PFSK-1 (cell line): ENCODE data around the gene MYO1G.

Source experiments
- FOXP2 ChIP-seq: optimal IDR thresholded peaks from 2 replicates; pipeline ENCODE3; 2011; ENCODE audit warnings: borderline replicate concordance, control low read depth, inconsistent platforms; ENCODE audit not compliant: insufficient read depth; ENCODE audit errors: extremely low read length, extremely low read depth
- POLR2AphosphoS5 ChIP-seq: IDR thresholded peaks from 2 replicates; pipeline ENCODE4 v1.6.1; 2012; ENCODE audit warnings: low read depth, mild to moderate bottlenecking, control low read depth, low read length, moderate library complexity
- SIN3A ChIP-seq: IDR thresholded peaks from 2 replicates; pipeline ENCODE4 v1.6.1; 2012; ENCODE audit warnings: mild to moderate bottlenecking, low read length, moderate library complexity, borderline replicate concordance; ENCODE audit not compliant: insufficient read depth
- TAF1 ChIP-seq: IDR thresholded peaks from 2 replicates; pipeline ENCODE4 v1.6.1; 2012; ENCODE audit warnings: low read length, control low read depth, borderline replicate concordance; ENCODE audit not compliant: insufficient read depth
- TF ChIP-seq, protein P1 (sequence below), 2 experiments: IDR thresholded peaks; 2 replicates each; pipeline versions ENCODE4 v1.6.1 to v1.8.0; 2011 to 2012; ENCODE audit warnings: low read depth in 2 of 2, low read length in 2 of 2, control low read depth in 1 of 2, inconsistent platforms in 1 of 2, mild to moderate bottlenecking in 1 of 2, moderate library complexity in 1 of 2; ENCODE audit not compliant: insufficient read depth in 1 of 2

MYO1G gene

GRCh38 chr7:44995555-44996493 is 17.0 kb upstream of the MYO1G start:
- TF ChIP-seq FOXP2 = no peak
- TF ChIP-seq, protein P1, sequence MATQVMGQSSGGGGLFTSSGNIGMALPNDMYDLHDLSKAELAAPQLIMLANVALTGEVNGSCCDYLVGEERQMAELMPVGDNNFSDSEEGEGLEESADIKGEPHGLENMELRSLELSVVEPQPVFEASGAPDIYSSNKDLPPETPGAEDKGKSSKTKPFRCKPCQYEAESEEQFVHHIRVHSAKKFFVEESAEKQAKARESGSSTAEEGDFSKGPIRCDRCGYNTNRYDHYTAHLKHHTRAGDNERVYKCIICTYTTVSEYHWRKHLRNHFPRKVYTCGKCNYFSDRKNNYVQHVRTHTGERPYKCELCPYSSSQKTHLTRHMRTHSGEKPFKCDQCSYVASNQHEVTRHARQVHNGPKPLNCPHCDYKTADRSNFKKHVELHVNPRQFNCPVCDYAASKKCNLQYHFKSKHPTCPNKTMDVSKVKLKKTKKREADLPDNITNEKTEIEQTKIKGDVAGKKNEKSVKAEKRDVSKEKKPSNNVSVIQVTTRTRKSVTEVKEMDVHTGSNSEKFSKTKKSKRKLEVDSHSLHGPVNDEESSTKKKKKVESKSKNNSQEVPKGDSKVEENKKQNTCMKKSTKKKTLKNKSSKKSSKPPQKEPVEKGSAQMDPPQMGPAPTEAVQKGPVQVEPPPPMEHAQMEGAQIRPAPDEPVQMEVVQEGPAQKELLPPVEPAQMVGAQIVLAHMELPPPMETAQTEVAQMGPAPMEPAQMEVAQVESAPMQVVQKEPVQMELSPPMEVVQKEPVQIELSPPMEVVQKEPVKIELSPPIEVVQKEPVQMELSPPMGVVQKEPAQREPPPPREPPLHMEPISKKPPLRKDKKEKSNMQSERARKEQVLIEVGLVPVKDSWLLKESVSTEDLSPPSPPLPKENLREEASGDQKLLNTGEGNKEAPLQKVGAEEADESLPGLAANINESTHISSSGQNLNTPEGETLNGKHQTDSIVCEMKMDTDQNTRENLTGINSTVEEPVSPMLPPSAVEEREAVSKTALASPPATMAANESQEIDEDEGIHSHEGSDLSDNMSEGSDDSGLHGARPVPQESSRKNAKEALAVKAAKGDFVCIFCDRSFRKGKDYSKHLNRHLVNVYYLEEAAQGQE (IDR thresholded peaks at IDR 0.05; ENCODE audit: insufficient read depth in 1 of 2, low read depth in 2 of 2, low read length in 2 of 2) = no peak
- no peak for TF ChIP-seq POLR2AphosphoS5
- TF ChIP-seq TAF1 = no peak
- no peak for TF ChIP-seq SIN3A

- TF ChIP-seq SIN3A = no peak
- TF ChIP-seq, protein P1 (IDR thresholded peaks at IDR 0.05; ENCODE audit: insufficient read depth in 1 of 2, low read depth in 2 of 2, low read length in 2 of 2) = no peak
- TF ChIP-seq POLR2AphosphoS5 = no peak
Measured at GRCh38 chr7:44994877-44995554, 16.2 kb upstream of the MYO1G start.

- TF ChIP-seq SIN3A (no peak), FOXP2 (no peak), POLR2AphosphoS5 (no peak), TAF1 (no peak)
- TF ChIP-seq, protein P1 (IDR thresholded peaks at IDR 0.05; ENCODE audit: insufficient read depth in 1 of 2, low read depth in 2 of 2, low read length in 2 of 2) = no peak
Measured at GRCh38 chr7:44990109-44991023, 11.6 kb upstream of the MYO1G start.

DNA sequence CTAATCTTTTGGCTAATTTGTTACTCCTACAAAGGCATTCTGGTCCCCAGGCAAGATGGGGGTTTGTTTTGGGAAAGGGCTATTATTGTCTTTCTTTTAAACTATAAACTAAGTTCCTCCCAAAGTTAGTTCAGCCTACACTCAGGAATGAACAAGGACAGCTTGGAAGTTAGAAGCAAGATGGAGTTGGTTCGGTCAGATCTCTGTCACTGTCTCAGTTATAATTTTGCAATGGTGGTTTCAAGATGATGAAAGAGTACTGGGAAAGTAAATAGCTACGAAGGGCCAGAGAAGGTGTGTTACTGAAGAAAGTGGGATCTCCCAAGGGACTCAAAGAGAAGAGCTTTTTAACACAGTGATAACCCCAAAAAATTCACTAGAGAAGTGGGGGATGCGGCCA is 10.3 kb upstream of the MYO1G start:
- TF ChIP-seq POLR2AphosphoS5 = no peak
- TF ChIP-seq, protein P1 (IDR thresholded peaks at IDR 0.05; ENCODE audit: insufficient read depth in 1 of 2, low read depth in 2 of 2, low read length in 2 of 2) = no peak
- TF ChIP-seq SIN3A = no peak
- TF ChIP-seq TAF1 = no peak
- no peak for TF ChIP-seq FOXP2
